Stimulated activated naive CD4-positive, alpha-beta T cell (primary cell): Measurements from ENCODE around the gene CNTN5.
"Not testable (repeated sequence)": the region's sequence is repeated elsewhere in the genome, so short reads cannot be mapped to it uniquely, and the experiment has no call there.

Source experiments
- DNase-seq, 6 experiments: peaks; one replicate each; lab custom pipeline; 2025; lab: John Stamatoyannopoulos, UW

CNTN5 gene

DNA sequence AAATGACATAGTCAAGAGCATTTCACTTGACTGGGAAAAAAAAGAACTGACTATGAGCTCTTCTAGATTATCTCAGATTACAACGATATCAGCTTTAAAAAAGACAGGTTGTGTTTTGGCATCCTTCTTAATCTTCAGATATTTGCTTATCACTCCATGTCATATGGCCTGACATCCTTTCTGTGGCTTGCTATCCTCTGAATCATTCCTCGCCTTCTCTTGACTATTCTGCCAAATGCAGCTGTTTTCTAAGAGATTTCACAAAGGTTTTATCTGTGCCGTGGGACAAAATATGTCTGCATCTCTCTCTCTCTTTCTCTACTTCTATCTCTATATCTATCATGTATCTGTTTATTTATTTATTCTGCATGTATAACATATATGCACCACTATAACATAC, 746.1 kb downstream of the CNTN5 start:
- no peak for DNase-seq

DNA sequence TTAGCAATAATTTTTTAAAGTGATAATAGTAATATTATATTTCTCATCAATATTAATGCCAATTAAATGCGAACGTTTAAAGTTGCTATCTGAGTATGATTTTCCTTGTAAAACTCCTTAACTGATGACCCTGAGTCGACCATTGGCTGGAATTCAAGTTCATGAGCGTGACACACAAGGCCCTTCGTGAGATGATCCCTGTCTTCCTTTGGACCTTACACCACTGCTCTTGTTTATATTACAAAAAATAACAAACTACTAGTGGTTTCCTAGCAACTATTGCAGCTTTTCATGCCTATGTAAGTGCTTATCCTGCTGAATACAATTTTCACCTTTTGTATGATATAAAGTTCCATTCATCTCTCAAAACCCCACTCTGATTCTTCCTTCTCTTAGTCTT, 752.9 kb downstream of the CNTN5 start:
- no peak for DNase-seq

DNA sequence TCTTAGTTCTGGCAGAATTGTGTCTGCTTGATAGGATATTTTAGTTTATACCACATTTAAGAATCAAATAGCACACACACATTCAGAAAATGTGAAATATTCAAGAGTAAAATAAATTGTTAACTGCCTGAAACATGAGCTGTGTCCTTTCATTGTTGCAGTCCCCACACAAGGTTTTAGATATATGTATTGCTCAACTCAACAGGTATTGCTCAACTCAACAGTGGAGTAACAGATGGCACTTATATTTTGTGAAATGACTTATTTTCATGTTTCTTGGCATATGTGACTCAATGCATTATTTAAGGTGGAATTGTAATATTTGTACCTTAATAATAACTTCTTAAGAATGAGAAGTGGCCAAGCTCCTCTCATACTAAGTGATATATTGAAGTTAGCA, 760.3 kb downstream of the CNTN5 start:
- no peak for DNase-seq

DNA sequence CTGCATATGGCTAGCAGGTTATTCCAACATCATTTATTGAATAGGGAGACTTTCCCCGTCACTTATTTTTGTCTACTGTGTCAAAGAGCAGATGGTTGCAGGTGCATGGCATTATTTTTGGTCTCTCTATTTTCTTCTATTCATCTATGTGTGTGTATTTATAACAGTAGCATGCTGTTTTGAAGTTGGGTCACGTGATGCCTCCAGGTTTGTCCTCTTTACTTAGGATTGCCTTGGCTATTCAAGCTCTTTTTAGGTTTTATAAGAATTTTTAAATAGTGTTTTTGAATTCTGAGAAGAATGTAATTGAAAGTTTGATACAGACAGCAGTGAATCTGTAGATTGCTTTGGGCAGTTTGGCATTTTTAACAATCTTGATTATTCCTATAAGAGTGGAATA, 770.6 kb downstream of the CNTN5 start:
- DNase-seq = no peak

DNA sequence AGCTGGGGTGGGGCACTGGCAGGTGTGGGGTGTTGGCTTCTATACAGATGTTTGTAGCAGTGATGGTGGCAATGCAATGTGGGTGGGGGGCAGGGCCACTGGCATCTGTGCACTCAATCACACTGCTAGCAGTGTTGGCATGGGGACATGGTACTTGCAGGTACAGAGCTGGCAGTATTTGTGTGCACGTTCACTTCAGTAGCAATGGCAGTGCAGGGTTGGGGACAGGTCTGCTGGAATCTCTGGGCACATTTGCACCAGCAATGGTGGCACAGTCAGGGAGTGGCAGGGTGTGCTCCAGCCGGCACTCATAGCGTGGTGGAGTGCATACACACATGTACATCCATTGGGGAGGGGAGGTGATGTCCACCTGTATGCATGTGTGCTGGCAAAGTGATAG, 775.2 kb downstream of the CNTN5 start:
- no peak for DNase-seq

DNA sequence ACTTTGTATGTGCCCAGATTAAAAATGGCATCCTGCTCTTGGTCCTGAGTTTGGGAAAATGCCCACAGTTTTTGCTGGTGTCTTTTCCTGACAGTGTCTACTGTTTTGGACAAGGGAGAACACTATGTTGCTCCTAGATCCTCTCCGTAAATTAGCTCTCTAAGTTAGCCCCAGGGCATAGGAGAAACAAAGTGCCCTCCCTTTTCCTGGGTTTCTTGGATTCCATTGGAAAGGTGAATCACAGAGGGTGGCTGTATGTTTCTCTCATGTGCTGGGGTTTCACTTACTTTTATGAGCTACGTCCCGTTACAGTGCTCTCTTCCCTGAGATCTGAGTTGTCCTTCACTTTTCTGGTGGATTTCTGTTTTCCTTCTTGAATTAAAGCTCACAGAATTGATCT, 782.8 kb downstream of the CNTN5 start:
- DNase-seq = no peak

DNA sequence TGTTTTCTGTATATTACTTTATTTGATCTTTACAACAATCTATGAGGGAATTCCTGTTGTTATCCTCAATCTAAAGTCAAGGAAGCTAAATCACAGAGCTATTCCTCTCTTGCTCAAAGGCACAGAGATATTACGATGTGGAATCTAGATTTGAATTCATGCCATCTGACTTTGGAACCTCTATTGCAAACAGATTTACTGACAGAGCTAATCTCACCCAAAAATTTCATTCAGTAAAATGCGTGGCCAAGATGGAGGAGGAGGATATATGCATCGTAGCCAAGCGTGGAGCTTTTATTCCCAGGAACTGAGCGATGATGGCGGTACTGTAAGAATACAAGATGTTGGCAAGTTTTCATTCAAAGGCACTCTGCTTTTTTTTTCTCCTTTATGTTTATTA, 791.8 kb downstream of the CNTN5 start:
- no peak for DNase-seq

DNA sequence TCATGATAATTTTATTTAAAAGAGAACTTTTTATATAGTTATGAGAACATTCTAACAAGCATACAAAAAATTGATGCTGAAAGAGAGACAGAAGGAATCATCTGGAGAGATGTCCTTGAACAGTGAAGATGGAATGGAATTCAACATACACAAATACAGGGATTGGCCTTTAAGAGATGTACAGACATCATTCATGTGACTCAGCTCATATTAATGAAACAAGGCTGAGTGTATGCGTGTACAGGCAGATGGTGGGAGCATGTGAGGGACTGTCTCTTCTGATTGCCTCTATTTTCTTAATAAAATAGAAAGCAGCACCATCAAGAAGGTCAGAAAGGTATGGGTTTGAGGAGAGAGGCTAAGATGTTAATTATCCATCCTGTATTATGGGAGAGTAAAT, 793.3 kb downstream of the CNTN5 start:
- DNase-seq = no peak

DNA sequence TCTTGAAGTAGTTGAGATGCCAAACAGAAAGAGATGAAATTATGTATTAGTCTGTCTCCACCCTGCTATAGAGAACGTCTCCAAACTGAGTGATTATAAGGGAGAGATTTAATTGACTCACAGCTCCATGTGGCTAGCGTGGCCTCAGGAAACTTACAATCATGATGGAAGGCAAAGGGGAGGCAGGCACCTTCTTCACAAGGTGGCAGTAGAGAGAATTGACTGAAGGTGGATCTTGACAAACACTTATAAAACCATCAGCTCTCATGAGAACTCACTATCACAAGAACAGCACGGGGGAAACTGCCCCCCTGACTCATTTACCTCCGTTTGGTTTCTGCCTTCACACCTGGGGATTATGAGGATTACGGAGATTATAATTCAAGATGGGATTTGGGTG, 794.0 kb downstream of the CNTN5 start:
- DNase-seq = no peak

DNA sequence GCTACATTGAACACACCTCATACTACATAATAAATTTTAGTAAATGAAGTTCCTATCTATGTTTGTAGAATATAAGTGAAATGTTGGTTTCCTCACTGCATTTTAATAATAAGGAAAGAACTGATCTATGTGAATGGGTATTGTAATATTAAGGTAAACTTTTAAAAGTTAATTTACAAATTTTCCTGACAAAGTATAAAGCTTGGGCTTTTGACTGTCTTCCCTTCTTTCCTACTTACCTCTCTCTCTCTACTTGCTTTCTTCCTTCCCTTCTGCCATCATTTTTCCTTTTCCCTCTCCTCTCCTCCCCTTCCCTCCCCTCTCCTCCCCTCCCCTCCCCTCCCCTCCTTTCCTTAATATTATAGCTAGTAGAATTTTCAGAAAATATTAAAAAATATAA, 798.2 kb downstream of the CNTN5 start:
- no peak for DNase-seq

DNA sequence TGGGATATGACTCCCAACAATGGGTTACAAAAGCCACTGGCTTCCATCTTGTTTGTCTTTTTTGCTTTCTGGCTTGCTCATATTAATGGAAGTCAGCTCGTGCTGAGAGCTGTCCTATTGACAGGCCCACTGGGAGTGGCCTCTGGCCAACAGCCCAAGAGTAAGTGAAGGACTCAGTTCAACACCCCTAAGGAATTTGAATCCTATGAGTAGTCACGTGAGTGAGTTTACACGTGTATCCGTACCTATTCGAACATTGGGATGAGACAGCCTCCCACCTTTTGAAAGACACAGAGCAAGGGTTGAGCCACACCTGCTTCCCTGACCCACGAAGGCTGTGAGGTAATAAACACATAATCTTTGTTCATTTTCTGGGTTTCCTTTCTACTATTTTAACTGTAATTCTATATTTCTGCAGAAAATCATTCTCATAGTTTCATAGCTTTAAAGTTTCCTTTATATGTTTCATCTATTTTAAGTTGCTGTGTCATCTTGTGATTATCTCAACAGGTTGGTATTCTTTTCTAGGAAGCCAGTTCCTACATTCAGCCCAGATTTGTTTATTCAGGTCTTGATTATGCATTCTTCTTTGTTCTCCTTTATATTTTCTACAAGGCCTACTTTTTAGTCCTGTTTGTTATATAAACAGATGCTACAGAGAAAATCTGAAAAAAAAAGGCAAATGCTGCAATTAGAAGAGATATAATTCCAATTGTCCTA, 802.3 kb downstream of the CNTN5 start:
- DNase-seq = no peak

DNA sequence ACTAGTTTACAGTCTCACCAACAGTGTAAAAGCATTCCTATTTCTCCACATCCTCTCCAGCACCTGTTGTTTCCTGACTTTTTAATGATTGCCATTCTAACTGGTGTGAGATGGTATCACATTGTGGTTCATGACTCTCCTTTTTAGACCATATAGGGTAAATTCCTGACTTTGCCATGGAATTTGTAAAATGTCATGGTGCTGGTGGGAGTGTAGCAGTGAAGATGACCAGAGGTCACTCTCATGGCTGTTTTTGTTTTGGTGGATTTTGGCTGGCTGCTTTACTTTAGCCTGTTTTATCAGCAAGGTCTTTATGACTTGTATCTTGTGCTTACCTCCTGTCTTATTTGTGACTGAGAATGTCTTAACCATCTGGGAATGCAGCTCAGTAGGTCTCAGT, 816.0 kb downstream of the CNTN5 start:
- not testable (repeated sequence) for DNase-seq

DNA sequence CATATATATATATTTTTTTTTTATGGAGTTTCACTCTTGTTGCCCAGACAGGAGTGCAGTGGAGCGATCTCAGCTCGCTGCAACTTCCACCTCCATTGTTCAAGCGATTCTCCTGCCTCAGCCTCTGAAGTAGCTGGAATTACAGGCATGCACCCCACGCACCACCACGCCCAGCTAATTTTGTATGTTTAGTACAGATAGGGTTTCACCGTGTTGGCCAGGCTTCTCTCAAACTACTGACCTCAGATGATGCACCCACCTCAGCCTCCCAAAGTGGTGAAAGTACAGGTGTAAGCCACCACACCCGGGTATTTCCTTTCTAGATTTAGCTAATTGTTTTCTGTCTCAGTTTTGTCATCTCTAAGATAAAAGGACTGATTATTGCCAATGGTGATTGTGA, 821.1 kb downstream of the CNTN5 start:
- no peak for DNase-seq

DNA sequence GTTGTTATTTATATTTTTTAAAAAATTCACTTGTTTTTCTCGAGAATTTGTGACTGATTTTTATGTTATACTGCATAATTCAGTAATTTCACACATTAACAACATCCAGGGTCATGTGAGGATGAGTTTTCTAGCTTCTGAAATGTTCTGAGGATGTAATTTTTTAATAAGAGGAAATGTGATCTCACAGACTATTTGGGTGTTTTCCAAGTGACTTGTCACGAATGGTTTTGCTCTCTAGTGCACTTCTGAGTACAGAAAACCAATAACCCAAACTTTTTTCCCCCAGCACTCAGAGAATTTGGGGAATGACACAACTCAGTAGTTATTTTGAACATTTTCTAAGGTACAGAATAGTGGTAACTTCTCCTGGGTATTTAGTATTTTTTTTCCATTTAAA, 845.2 kb downstream of the CNTN5 start:
- no peak for DNase-seq

DNA sequence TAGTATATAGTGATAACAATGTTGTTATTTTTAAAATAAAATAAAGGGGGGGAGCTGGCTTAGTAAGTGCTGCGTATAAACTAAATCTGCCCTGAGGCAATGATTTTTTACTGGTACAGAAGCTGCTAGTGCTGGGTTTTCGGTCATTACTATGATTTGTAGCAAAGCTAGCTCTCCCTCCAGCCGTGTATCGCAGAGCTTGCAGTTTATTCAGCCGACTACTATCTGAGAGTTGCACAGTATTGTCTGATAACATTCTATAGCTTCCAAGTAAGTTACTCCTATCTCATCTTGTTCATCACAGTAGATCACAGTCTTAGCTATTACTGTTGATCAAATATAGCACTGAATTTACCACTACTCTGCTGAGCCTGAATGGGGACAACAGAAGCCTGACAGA, 860.9 kb downstream of the CNTN5 start:
- DNase-seq = no peak

DNA sequence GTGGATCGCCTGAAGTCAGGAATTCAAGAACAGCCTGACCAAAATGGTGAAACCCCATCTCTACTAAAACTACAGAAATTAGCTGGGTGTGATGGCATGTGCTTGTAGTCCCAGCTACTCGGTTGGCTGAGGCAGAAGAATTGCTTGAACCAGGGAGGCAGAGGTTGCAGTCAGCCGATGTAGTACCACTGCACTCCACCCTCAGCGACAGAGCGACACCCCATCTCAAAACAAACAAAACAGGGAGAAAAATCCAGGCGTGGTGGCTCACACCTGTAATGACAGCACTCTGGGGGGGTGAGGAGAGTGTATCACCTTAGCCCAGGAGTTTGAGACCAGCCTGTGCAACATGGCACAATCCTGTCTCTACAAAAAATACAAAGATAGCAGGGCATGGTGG, 864.0 kb downstream of the CNTN5 start:
- DNase-seq = no peak

DNA sequence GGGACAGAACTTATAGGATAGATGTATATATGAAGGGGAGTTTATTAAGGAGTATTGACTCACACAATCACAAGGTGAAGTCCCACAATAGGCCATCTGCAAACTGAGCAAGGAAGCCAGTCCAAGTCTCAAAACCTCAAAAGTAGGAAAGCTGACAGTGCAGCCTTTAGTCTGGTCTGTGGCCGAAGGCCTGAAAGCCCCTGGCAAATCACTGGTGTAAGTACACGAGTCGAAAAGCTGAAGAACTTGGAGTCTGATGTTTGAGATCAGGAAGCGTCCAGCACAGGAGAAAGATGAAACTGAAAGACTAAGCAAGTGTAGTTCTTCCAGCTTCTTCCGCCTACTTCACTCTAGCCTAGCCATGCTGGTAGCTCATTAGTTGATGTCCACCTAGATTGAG, 866.7 kb downstream of the CNTN5 start:
- no peak for DNase-seq

DNA sequence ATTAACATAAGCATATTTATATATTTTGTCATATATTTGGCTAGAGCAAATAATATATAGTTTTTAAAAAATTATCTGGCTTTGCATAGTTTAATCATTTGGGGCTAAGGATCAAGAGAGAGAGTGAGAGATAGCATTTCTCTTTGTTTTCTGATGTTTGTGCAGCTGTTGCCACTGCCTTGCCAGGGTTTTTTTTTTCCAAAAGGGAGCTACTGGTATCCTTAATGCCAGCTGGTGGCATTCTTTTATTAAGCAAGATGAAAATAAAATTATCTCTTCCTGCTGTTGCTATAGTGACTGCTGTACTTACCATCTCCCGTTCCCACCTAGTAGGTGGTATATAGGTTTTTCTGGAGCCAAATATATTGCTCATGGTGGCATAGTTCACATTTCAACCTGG, 873.1 kb downstream of the CNTN5 start:
- no peak for DNase-seq

DNA sequence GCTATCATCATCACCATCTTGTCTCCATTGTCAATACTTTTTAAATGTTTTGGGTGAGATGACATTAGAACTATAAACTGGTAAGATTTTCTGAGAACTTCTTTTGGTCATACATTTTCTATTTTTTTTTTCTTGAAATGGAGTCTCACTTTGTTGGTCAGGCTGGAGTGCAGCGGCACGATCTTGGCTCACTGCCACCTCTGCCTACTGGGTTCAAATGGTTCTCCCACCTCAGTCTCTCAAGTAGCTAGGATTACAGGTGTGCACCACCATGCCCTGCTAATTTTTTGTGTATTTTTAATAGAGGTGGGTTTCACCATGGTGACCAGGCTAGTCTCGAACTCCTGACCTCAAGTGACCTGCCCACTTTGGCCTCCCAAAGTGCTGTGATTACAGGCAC, 880.4 kb downstream of the CNTN5 start:
- DNase-seq = no peak

DNA sequence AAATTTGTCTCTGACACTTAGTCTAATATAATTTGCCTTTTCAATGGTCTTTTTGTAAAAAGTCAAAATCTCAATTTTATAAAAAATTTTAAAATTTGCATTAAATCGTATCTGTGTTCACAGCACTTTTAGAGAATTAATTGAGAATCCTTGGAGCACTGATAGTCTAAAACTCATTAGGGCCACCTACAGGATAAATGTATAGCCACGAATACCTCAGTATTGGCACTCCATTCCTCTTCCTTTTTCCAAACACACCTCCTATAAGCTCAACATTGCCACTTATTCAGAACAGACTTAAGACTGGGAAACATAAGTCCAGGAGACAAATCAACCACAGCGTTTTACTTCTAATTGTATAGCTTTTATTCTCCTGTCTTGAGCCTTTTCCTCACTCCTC, 890.4 kb downstream of the CNTN5 start:
- no peak for DNase-seq

DNA sequence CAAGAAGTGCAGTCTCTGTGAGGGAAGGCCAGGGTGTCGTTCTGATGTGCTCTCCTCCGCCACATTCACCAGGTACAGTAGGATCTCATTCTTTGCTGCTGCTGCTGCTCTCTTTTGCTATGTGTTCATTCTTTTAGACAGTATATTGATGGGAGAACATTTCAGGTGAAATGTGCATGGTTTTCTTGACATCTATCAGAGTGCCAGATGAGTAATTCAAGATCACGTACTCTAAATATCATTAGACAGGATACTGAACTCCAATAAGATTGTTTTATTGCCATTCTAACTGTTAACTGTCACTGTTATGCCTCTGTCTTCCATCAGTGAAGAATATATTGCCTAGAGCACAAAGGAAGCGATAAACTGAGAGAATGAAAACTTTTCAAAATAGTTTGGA, 895.3 kb downstream of the CNTN5 start:
- DNase-seq = no peak

DNA sequence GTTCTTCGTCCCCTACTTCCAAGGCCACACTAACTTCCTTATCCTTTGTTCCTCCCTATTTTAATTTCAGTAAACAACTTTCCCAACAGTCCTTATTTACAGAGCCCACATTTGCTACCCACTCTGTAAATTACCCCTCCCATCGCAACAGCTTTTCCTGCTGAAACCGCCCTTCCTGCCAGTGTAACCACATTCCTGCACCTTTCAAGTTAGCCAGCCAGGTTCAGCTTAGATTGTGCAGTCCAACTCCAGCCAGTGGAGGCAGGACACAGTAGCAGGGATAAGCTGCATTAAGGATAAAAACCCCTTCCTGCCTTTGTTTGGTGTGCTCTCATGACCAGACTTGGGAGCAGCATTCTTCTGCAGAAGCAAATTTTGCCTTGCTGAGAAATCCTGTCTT, 898.0 kb downstream of the CNTN5 start:
- DNase-seq = no peak

DNA sequence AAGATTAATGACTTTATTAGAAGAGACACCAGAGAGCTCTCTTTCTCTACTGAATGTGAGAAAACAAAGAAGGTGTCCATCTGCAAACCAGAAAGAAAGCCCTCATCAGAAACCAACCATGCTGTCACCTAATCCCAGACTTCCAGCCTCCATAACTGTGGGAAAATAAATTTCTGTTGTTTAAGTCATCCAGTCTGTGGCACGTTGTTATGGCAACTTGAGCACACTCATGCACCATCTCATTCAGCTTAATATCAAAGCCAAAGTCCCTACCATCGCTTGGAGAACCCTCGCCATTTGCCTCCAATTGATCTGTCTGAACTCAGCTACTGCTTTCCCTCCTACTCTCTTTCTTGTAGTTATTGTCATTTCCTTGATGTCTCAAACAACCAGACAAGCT, 900.2 kb downstream of the CNTN5 start:
- DNase-seq = no peak

DNA sequence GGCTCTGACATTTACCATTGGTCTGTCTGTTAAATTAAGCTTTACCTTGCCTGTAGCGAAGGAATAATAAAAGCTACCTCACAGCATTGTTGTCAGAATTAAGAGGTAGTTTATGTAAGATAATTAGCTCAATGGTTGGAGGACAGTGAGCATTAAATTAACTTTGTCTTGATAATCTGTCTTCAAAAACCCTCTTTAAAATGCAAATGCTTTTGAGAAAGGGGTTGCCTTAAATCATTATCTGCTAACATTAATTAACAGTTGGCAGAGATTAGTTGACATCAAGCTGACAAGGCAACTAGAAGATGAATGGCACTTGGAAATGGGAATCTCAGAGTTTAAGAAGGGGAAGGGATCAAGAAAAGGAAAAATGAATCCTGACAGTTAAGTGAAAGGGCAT, 905.2 kb downstream of the CNTN5 start:
- no peak for DNase-seq

DNA sequence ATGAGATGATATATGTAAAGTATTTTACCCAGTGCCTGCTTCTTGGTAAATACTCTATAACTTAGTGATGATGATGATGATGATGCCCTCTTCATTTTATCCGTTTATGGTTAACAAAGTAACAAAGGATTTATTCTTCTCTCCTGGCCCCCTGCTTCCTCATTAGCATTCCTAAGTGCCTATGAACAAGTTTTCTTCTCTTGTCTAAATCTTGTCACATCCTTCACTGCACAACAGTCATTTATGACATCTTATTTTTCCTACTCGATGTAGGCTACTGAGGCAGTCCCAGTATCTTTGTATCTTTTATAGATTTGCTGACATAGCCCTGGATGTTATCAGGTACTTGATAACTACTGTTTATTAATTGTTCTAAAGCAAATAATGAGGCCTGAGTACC, 911.9 kb downstream of the CNTN5 start:
- no peak for DNase-seq
